HG03159 (cell line): Measurements from ENCODE around the gene LRRD1.
"Not testable (repeated sequence)": the region's sequence is repeated elsewhere in the genome, so short reads cannot be mapped to it uniquely, and the experiment has no call there.

Experiments
- ATAC-seq: cut with Tn5 transposase; IDR thresholded peaks from one replicate; pipeline ENCODE4 v1.9.1; 2021; ENCODE audit warnings: mild to moderate bottlenecking, moderate library complexity; ENCODE audit not compliant: unreplicated experiment

LRRD1 gene

DNA sequence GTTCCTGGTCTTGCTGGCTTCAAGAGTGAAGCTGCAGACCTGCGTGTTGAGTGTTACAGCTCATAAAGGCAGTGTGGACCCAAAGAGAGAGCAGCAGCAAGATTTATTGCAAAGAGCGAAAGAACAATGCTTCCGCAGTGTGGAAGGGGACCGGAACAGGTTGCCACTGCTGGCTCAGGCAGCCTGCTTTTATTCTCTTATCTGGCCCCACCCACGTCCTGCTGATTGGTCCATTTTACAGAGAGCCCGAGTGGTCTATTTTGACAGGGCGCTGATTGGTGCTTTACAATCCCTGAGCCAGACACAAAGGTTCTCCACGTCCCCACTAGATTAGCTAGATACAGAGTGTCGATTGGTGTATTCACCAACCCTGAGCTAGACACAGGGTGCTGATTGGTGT is 36.2 kb downstream of the LRRD1 start:
- ATAC-seq, result not testable (repeated sequence)

GRCh38 chr7:92141161-92141560 is 37.8 kb downstream of the LRRD1 start:
- ATAC-seq, result no peak

DNA sequence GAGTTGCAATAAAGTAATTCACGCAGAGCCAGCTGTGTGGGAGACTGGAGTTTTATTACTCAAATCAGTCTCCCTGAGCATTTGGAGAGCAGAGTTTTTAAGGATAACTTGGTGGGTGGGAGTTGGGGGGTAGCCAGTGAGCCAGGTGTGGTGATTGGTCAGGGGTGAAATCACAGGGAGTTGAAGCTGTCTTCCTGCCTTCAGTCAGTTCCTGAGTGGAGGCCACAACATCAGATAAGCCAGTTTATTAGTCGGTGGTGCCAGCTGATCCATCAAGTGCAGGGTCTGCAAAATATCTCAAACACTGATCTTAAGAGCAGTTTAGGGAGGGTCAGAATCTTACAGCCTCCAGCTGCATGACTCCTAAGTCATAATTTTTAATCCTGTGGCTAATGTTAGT is 41.4 kb downstream of the LRRD1 start:
- no peak for ATAC-seq

DNA sequence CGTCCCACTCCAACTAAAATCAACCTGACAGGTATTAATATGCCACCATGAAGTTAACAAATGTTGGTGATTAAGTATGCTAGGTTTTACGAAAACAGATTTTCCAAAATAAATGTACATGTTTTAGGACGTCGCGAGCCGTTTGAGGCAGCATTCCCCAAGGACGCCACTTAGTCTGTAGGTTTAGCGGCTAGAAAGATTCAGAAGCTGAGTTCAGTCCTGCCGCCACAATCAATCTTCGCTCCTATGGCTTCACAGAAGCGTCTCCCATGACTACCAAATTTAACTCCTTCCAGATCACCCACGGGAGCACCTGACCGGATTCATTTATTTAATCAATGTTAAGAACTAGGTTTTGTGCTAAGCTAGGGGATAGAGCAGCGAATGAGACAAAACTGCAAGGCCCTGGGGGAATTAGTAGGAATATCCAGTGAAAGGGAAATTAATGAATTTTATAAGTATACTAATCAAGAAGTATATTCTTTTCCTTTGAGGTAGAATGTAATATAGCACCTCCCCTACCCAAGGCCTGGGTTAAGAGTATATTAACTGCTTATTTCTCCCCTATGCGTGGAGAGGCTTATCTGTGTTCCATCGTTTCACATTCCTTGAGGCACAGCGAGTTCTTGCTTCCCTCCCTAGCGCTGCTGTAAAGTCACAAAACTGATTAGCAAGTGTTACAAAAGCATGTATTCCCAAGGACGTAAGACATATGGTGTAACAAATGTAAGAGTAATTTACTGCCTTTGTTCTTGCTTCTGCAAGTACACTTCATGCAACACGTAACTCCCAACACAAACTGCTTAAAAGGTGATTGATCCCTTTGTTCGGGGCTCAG is 43.7 kb downstream of the LRRD1 start:
- no peak for ATAC-seq

DNA sequence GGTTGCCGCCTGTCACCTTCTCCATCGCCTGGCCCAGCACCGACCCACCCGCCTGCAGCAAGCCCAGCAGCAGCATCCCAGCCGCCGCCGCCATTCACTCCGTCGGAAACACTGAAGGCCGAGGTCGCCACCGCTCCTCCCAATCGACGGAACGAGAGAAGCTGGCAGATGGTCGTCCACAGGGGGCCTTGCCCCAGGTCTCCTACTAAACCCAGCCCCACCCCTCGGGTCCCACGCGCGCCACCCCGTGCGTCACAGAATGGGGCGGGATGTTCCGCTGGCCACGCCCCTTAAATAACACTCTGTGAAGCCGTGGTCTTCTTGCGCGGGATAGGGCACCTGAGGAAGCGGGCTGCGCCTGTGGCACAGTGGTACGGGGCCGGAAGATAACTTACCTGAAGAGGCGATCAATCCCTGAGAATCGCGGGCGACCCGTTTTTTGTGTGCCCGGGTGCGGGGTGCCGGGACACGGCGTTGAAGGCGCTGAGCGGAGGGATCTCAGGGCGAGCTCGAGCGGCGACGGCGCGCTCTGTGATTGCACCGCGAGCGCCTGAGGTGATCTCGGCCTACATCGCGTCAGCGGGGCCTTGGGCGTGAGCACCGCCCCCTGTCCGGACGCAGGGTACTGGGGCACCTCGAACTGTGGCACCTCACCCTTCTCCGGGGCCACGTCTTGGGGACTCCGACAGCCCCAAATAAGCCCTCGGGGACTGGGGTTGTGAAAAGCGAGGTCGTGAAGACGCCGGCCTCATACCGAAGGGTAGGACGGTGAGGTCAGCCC is 44.5 kb downstream of the LRRD1 start, which contains the start of gene CYP51A1:
CYP51A1 (minus strand) TSS at position 207 of the 781 bp plus-strand sequence; CDS start at position 94, 113 bp downstream.
- ATAC-seq, result peak; percentile 88

DNA sequence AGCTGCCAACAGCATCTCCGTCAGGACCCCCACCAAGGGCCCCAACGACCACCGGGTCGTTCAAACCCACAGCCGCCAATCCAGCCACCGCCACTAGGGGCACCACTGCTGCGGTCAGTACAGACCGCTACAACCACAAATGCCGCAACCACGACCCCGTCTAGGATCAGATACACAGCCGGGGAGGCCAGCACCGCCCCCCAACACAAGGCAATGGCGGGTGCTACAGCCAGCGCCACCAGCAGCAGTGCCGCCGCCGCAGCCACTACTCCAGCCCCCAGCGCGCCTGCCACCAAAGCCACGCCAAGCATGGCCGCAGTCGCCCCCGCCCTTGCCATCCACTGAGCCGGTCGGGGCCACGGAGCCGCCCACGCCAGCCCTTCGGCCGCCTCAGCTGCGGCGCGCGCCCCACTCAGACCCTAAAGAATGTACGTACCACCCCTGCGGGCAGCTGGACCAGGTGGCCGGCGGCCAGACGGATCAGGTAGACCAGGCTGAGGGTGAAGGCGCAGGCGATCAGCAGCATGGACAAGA is 45.1 kb downstream of the LRRD1 start:
- peak; percentile 33 for ATAC-seq

- peak; percentile 14 for ATAC-seq
These were observed 45.7 kb downstream of the LRRD1 start for GRCh38 chr7:92133133-92133736.

- no peak for ATAC-seq
These were observed 47.1 kb downstream of the LRRD1 start for GRCh38 chr7:92131764-92132330.

DNA sequence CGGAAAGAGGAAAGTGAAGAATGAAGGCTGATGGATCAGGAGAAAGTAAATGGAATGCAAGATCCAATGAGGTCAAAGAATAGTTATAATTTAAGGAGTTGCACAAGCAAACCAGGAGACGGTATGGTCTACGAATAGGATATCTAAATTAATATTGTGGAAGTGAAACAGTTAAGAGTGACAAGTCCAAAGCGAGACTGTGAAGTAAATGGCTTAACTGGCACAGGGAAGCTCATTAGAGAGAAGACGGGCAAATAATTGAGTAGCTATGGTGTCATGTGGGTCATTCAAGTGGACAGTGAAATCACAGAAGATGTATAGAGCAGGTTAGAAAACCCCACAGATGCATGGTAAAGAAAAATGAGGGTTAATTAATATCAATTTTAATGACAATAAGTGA is 47.8 kb downstream of the LRRD1 start:
- ATAC-seq, result no peak

- no peak for ATAC-seq
These were observed 57.3 kb downstream of the LRRD1 start for GRCh38 chr7:92121681-92122080.

DNA sequence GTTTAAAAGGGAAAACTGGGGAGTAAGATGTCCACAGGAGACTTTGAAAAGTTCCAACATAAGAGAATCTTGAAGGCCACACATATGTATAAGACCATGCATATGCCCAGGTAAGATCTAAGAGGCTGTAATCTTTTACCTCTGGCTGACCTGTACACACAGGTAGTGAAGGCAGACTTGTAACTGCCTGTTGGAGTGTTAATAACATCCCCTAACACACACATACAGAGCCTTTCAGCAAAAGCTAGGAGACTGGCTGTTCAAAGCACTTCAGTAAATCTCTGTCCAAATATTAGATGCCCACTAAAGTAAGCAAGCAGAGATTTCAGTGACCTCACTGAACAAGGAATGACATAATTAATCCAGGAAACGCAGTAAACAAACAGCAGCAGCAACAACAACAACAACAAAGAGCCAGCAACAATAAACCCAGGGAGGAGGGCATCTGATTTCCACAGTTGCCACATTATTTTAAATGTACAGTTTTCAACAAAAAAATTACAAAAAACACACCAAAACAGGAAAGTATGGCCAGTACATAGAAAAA is 59.7 kb downstream of the LRRD1 start:
- ATAC-seq, result no peak

DNA sequence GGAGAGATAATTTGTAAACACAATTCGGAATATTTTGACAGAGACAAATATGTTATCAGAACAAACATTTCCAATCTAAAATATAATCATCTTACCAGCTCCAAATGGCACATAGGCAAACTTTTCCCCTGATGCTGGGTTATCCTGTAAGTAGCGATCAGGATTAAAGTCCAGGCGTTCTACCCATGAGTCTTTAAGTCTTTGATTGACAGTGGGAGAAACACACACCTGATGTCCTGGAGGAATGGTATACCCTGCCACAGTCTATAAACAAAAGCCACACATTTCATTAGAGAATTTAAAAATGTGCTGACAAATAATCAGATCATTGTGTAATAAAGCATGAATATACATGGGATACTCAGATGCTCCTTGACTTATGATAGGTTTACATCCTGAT is 62.0 kb downstream of the LRRD1 start:
- ATAC-seq, result no peak

- no peak for ATAC-seq
These were observed 63.1 kb downstream of the LRRD1 start for GRCh38 chr7:92115821-92116220.

DNA sequence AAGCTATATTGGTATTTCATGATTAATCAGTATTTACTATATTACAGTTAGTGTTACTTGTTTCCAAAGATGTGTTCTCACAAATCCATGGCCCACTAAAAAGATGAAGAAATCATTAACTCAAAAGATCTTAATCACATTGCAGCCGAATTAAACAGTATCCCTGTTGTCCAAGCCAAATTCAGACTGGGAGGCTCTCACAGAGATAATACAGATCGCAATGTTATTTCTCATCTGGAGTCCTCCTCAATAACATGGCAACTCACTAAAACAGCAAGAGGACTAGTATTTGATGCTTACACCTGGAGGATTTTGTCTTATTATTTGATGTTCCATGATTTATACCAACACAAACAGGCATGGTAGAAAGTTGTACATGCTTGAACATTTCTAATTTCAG is 68.1 kb downstream of the LRRD1 start:
- ATAC-seq, result no peak

- ATAC-seq, result no peak
These were observed 70.1 kb downstream of the LRRD1 start for GRCh38 chr7:92108821-92109220.

GRCh38 chr7:92102862-92103261 is 76.1 kb downstream of the LRRD1 start:
- not testable (repeated sequence) for ATAC-seq

DNA sequence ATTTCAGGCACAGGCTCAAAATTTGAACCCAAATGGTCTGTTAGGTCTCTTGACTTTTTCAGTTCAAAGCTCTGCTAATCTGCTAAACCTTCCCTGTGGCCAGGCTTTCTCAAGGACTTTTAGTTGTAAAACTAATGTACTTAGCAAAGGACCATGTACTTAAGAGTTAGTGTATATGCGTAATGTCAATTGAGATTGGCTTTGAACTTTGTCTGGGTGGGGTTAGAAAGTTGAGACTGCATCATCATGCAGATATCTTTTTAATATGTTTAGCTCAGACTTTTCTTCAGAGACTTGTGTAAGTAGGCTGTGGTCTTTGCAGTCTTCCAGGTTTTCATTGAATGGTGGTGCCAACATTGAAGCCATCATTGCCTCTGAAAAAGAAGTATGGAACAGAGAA is 78.4 kb downstream of the LRRD1 start:
- ATAC-seq, result no peak

GRCh38 chr7:92095380-92095779 is 83.6 kb downstream of the LRRD1 start:
- ATAC-seq, result no peak
